ENCODE results near the gene LGALS7. TPM values are rescaled to one million over a fixed set of nuclear protein-coding genes. Genes with fewer than 3 reads are reported as not detected.
A peak's percentile ranks its signal among the peaks of the same experiment; 100 is the strongest.
"Not testable (repeated sequence)": the region's sequence is repeated elsewhere in the genome, so short reads cannot be mapped to it uniquely, and the experiment has no call there.

Gene LGALS7
- 10 to 100 TPM in 1 of 10 donors, 1 to 10 TPM in 1, under 1 TPM in 6, not detected in 2; 0.49 to 35.7 (median 0.60) TPM for polyA plus RNA-seq (ENCODE audit: insufficient read length in 10 of 10)
- long read RNA-seq, donor 1 = 0 reads
- long read RNA-seq, donor 2 = 0 reads
- long read RNA-seq, donor 3 = 0 reads
- long read RNA-seq, donor 4 = 0 reads
- long read RNA-seq, donor 5, partial matches to known transcripts = 0 of 1 reads
- long read RNA-seq, donor 5, other reads (novel, unspliced or antisense) = 0 of 1 reads
- long read RNA-seq, donor 6 = 0 reads
- long read RNA-seq, donor 7 = 0 reads
- long read RNA-seq, donor 8, transcript LGALS7-201 (4 exons, 466 nt) = major isoform, 30 of 50 reads
- long read RNA-seq, donor 8, partial matches to known transcripts = 11 of 50 reads
- long read RNA-seq, donor 8, other reads (novel, unspliced or antisense) = 9 of 50 reads
- long read RNA-seq, donor 9 = 0 reads

DNA sequence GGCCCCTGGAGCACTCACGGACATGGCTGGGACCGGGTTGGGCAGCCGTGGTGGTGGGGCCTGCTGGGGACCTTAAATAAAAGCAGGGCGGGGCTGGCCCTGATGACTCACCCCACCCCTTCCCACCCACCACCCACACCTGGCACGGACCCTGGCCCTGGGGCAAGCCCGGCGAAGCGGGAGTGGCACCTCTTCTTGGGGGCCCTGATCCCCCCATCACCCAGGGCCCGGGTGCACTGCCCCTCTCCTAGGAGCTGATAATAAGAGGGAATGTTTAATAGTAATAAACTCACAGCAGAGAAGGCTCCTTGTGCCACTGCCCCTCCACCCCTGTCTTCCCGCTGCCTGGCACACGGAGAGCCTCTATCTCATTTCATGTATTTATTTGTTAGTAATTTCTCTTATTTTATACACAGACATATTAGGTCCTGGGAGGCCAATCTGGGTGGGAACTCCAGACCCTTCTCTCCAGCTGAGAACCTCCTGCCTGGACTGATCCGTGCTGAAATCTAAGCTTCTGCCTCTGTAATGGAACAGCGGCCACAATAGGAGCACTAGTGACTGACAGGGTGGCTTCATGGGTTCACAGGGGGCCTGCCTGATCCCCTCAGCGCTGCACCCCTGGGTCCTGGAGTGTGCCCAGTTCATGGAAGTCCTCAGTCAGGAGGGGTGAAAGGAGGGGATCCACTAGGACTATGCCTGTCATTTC is at the start of gene LGALS7:
Gene LGALS7, minus strand, starts transcription at position 49 of the 709 bp plus-strand sequence. Its CDS starts 25 bp downstream, at position 24.
- no peak for DNase-seq

DNA sequence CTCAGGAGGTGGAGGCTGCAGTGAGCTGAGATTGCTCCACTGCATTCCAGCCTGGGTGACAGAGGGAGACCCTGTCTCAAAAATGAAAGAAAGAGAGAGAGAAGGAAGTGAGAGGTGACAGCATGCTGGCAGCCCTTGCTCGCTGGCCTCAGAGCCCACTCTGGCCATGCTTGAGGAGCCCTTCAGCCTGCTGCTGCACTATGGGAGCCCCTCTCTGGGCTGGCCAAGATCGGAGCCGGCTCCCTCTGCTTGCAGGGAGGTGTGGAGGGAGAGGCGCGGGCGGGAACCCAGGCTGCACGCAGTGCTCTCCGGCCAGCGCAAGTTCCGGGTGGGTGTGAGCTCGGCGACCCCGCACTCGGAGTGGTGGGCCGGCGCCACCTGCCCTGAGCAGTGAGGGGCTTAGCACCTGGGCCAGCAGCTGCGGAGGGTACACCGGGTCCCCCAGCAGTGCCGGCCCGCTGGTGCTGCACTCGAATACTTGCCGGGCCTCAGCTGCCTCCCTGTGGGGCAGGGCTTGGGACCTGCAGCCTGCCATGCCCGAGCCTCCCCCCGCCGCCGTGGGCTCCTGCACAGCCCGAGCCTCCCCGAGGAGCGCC is 48.0 kb upstream of the LGALS7 start:
- not testable (repeated sequence) for DNase-seq

DNA sequence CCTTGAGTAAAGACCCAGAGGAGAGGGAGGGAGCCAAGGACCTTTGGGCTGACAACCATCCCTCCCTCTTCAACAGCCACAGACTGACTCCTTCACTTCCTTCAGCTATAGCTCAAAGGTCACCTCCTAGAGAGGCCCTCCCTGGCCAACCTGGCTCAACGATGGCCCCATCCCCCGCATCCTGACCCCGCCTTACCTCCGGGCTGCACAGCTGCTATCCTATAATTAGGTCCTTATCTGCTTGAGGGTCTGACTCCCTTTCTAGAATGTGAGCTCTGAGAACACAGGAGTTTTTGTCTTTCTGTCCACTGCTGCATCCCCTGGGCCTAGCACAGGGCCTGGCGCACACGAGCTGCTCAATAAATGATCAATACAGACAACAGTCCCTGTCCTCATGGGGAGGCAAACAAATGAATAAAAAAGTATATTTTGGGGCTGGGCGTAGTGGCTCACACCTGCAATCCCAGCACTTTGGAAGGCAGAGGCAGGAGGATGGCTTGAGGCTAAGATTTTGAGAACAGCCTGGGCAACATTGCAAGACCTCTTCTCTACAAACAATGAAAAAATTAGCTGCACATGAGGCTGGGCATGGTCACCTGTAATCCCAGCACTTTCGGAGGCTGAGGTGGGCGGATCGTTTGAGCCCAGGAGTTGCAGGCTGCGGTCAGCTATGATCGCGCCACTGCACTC is 46.1 kb upstream of the LGALS7 start:
- DNase-seq = peak in 1 of 3 donors; percentile 30

DNA sequence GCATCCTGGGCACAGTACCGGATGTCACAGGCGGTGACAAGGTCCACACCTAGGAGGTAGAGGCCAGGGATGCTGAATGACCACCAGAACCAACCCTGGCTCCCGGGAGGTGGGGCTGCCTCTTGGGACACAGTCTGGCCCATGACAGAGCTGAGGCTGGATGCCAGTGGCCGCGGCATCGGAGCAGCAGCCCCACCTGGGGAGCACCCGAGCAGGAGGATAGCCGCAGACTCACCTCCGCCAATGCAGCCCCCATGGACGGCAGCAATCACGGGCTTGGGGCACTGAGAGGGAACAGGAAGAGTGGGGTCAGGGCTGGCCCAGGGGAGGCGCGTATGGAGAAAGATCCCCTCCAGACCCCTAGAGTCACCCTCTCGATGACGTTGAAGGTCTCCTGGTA is 43.8 kb upstream of the LGALS7 start:
- DNase-seq = no peak

DNA sequence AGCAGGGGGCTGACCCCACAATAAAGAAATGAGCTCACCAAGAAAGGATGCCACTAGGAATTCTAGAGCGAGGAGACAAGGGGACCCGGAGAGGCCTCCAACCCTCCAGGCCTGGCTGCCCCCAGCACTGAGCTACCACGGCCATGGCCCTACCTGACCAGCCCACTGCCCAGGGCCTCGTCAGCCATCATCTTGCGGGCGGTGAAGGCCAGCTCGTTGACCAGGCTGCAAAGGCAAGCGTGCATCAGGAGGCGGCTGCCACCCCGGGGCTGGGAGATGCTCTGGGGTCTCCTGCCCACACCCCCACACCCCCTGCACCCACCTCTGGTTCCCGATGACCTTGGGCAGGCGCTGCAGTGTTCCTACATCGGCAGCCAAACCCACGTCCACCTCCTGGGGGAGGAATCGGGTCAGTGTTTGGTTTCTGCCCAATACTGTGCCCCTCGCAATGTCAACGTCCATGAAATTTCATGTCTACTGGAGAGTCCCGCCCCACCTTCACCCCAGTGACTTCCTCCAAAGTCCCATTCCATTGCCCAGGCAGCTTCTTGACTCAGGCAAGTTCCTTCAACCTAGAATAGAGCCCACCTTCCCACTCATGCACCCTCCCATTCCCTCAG is 42.9 kb upstream of the LGALS7 start:
- DNase-seq = no peak

- DNase-seq = no peak
These were observed 42.0 kb upstream of the LGALS7 start for GRCh38 chr19:38815059-38816001.

GRCh38 chr19:38813932-38814331 is 40.6 kb upstream of the LGALS7 start:
- DNase-seq = not testable (repeated sequence)

DNA sequence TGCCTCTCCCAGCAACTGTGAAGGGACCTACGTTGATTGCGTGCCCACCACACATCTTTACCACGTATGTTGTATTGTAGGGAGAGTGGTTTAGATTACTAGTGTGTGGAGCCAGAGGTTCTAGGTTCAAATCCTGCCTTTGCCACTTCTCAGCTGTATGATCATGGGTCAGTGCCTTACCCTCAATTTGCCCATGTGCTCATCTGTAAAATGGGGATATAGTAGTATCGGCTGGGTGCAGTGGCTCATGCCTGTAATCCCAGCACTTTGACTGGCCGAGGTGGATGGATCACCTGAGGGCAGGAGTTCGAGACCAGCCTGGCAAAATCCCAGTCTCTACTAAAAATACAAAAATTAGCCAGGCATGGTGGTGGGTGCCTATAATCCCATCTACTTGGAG is 40.0 kb upstream of the LGALS7 start:
- DNase-seq = no peak

GRCh38 chr19:38812841-38813320 is 39.6 kb upstream of the LGALS7 start, which contains the start of gene LGALS4:
TSS of gene LGALS4 (minus strand) at chr19:38812945. CDS start at chr19:38812886, 59 bp downstream.
- no peak for DNase-seq

DNA sequence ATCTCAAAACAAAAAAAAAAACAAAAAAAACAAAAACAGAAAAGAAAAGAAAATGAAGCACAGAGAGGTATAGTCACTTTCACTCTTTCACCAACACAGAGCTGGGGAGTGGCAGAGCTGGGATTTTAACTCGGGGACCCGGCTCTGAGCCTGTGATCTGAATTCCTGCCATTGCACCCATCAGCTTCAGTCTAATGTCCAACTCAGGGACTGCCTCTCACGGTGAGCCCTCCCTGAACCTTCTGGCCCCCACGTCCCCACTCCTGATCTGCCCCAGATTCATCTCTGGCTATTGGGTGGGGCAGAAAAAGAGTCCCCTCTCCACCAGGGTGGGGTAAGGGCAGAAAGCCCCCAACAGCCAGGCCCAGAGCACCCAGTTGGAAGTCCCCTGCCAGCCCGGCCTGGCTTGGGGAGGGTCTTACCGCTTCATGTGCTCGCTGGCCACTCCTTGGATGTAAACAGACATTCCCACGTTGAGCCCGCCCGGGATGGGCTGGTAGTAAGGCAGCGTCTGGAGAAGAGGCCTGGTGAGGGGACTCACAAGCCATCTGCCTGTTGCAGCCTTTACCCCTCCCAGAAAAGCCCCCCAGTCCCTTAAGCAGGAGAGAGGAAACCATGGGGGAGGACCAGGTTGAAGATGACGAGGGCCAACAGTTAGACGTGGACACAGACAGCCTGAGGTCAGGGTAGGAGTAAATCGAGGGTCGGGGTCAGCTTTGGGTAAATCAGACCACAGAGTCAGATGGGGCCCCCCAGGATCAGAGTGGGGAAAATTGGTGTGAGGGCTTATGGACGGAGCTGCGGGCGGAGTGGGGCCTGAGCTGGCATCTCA is 38.9 kb upstream of the LGALS7 start:
- DNase-seq = no peak

DNA sequence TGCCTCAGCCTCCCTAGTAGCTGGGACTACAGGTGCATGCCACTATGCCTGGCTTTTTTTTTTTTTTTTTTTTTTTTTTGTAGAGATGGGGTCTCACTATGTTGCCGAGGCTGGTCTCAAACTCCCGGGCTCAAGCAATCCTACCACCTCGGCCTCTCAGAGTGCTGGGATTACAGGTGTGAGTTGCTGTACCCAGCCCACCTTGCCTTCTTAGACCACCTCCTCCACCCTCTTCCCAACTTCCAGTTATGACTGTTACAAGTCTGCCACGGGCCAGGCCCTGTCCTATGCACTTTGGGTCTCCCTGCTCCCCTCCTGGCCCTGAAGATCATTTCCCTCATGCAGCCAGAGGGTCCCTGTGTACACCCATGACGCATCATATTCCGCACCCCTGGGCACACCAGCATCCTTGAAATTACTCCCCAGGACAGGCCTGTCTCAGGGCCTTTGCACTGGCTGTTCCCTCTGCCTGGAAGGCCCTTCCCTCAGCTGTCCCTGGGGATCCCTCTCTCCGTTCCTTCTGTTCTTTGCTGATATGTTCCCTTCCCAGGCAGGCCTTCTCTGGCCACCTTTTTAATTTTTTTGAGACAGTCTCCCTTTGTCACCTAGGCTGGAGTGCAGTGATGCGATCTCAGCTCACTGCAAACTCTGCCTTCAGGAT is 36.4 kb upstream of the LGALS7 start:
- DNase-seq = no peak

DNA sequence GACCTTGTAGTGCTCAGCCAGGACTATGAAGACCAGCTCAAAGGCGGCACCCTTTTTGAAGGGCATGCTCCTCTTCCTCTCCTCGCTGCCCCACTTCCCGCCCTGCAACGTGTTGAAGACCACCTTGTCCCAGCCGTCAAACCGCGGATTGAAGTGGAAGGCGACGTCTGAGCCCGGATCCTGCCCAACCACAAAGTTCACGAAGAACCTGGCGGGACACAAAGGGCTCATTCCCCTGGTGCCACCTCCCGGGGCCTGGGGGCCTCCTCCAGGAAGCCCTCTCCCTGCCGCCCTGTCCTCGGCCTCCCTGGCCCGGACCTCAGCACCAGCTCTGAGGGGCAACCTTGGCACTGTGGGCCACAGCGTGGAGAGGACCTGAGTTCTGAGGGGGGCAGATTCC is 35.4 kb upstream of the LGALS7 start:
- DNase-seq = no peak

DNA sequence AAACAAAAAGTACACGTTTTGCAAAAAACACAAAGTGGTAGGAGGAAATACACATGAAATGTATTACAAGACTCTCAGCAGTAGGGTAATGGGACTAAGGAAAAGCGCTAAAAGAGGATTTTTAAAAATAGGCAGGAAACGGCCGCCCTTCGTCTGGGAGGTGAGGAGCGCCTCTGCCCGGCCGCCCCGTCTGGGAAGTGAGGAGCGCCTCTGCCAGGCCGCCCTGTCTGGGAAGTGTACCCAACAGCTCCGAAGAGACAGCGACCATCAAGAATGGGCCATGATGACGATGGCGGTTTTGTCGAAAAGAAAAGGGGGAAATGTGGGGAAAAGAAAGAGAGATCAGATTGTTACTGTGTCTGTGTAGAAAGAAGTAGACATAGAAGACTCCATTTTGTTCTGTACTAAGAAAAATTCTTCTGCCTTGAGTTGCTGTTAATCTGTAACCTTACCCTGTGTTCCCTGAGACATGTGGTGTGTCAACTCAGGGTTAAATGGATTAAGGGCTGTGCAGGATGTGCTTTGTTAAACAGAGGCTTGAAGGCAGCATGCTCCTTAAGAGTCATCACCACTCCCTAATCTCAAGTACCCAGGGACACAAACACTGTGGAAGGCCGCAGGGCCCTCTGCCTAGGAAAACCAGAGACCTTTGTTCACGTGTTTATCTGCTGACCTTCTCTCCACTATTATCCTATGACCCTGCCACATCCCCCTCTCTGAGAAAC is 34.2 kb upstream of the LGALS7 start:
- DNase-seq = not testable (repeated sequence)

DNA sequence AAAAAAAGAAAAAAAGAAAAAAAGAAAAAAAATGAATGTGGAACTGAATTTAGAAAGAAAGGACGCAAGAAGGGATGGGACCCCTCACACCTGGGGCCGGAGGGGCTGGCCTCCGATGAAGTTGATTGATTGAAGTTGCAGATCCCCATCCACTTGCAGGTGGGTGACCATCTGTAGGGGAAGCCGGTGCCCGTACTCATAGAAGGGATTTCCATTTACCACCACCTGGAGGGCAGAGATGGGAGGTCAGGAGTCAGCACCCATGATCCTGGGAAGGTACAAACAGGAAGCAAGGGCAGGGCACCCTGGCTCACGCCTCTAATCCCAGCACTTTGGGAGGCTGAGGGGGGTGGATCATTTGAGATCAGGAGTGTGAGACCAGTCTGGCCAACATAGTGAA is 33.1 kb upstream of the LGALS7 start:
- no peak for DNase-seq

GRCh38 chr19:38805180-38805579 is 31.9 kb upstream of the LGALS7 start:
- no peak for DNase-seq

DNA sequence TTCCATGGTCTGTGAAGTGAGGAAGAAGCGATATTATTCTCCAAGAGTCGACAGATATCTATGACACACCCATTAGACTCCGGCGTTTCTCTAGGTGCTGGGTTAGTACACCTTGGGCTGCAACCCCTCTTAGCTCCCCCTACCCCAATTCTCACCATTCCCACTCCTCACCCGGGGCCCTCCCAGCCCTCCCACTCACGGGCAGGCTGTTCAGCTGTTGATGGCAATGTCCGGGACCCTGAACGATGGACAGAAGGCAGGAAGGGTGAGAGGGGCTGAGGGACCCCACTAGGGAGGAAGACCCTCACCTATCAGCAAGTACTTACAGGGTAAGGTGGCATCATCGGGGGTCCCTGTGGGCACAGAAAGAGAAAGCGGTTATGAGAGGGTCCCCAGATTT is 30.2 kb upstream of the LGALS7 start:
- no peak for DNase-seq

DNA sequence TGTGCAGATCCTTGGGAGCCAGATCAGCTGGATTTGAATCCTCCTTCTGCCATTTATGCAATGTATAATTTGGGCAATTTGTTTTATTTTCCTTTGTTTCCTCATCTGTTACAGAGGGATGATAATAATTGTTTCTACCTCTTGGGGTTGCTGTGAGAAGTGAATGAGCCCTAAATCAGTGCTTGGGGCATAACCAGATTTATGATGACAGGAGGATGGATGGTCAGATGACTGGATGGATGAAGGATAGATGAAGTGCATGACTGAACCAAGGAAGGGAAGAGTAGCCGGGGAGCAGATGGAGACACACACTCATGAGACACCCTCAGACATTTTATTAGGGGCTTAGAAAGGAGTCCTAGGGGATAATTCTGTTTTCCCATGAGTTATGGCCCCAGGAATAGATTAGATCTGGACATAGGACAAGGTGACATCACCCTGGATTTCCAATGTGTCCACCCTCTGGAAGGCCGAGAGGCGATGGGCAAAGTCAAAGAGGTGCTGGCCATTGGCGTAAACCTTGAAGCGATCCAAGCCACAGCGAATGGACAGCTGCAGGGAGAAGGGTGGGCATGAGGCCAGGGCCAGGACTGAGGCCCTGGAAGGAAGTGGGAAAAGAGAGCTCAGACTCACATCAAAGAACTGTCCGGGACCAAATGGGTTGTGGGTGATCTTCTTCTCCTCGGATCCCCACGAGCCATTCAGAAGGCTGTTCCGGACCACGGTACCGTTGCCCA is 28.2 kb upstream of the LGALS7 start:
- DNase-seq = no peak

All from muscle of back (tissue), 13 donors.